Muscle of arm (tissue), 14 donors: Measurements from ENCODE around the gene MAP7D1. TPM values are rescaled to one million over a fixed set of nuclear protein-coding genes. Genes with fewer than 3 reads are reported as not detected.
A peak's percentile ranks its signal among the peaks of the same experiment; 100 is the strongest.

Experiments used
- DNase-seq: peaks from one replicate; pipeline ENCODE4 v3.0.0-alpha.2; 2013
- long read RNA-seq, 11 donors: transcript quantifications; one replicate each; lab custom pipeline, GENCODE V29; 2026
- polyA plus RNA-seq, 12 donors: library from polyadenylated mRNA; unstranded; fragments of 120-200 nt; gene quantifications; one replicate each; pipeline ENCODE4 v1.2.1, GENCODE V29; 2013; ENCODE audit not compliant: insufficient read length in 12 of 12

The MAP7D1 gene
- 100 to 1,000 TPM in 11 of 12 donors, not detected in 1; 110 to 204 (median 130) TPM for polyA plus RNA-seq
- long read RNA-seq, donor 1, partial matches to known transcripts = 14 of 19 reads
- long read RNA-seq, donor 1, other reads (novel, unspliced or antisense) = 0 of 19 reads
- long read RNA-seq, donor 2, partial matches to known transcripts = 55 of 68 reads
- long read RNA-seq, donor 2, other reads (novel, unspliced or antisense) = 5 of 68 reads
- long read RNA-seq, donor 3, partial matches to known transcripts = 9 of 13 reads
- long read RNA-seq, donor 3, other reads (novel, unspliced or antisense) = 0 of 13 reads
- long read RNA-seq, donor 4, partial matches to known transcripts = 0 of 2 reads
- long read RNA-seq, donor 4, other reads (novel, unspliced or antisense) = 0 of 2 reads
- long read RNA-seq, donor 5, transcript MAP7D1-203 (18 exons, 3,238 nt) = major isoform, 6 of 23 reads
- long read RNA-seq, donor 5, partial matches to known transcripts = 14 of 23 reads
- long read RNA-seq, donor 5, other reads (novel, unspliced or antisense) = 0 of 23 reads
- long read RNA-seq, donor 6, partial matches to known transcripts = 16 of 19 reads
- long read RNA-seq, donor 6, other reads (novel, unspliced or antisense) = 0 of 19 reads
- long read RNA-seq, donor 7, partial matches to known transcripts = 6 of 8 reads
- long read RNA-seq, donor 7, other reads (novel, unspliced or antisense) = 0 of 8 reads
- long read RNA-seq, donor 8, transcript MAP7D1-203 (18 exons, 3,238 nt) = major isoform, 9 of 68 reads
- long read RNA-seq, donor 8, partial matches to known transcripts = 48 of 68 reads
- long read RNA-seq, donor 8, other reads (novel, unspliced or antisense) = 5 of 68 reads
- long read RNA-seq, donor 9, partial matches to known transcripts = 9 of 10 reads
- long read RNA-seq, donor 9, other reads (novel, unspliced or antisense) = 0 of 10 reads
- long read RNA-seq, donor 10, transcript MAP7D1-203 (18 exons, 3,238 nt) = major isoform, 7 of 17 reads
- long read RNA-seq, donor 10, partial matches to known transcripts = 6 of 17 reads
- long read RNA-seq, donor 10, other reads (novel, unspliced or antisense) = 0 of 17 reads
- long read RNA-seq, donor 11, partial matches to known transcripts = 28 of 32 reads
- long read RNA-seq, donor 11, other reads (novel, unspliced or antisense) = 0 of 32 reads

DNA sequence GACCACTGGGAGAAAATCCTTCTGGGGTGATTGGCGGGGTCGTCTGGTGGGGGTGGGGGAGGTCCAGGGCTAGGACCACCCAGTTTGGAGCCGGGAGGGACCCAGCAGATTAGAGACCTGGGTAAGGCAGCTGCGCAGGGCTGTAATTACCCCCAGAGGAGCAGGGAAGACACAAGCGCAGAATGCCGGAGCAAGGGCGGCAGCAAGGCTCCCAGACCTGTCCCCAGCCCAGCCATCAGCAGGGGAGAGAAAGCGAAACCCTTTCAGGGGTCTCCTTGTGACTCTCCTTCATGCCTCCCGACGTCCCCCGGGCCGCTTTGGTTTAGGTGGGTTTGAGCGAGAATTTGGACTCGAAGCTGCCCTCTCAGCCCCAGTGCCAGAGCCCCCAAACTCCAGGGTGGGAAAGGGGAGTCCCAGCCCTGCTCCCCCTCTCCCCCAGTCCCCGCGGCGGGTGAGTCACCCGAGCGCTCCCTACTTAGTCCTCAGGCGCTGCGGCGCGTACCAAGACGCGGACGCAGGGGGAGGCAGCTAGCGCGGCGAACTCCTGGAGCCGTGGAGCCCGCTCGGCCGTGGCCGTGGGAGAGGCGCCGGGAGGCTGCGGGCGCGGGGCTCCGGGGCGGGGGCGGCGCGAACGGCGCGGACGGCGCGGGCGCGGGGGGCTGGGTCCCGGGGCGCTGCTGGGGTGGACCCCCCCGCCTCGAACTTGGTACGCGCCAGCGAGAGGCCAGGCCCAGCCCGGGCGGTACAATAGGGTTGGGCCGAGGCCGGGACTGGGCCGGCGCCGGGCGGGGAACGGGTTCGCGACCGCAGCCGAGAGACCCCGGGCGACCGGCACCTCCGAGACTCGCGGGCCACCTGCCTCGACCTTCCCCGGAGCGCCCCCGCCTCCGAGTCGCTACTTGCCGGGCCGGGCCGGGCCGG lies at the start of gene MAP7D1:
TSS of gene MAP7D1 (plus strand) at position 753 of the 921 bp plus-strand sequence. CDS start 258 bp downstream, outside the sequence.
- DNase-seq = peak; percentile 87

DNA sequence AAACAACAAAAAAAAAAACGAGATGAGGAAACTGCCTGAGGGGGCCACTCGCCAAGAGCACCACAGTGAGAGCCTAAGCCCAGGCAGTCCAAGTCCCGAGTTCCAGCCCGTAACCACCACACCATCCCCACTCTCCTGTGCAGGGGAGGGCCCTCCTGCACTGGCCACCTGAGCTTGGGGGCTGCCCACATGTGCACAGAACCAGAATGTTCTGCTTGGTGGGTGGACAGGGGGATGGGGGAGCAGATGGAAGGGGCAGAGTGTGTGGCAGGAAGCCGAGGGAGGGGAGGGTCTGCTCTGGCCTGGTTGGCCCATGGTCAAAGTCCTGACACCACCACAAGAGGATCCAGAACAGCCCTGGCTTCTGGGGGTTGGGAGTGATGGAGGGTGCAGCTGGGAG lies 49.7 kb upstream of the MAP7D1 start:
- DNase-seq = no peak

DNA sequence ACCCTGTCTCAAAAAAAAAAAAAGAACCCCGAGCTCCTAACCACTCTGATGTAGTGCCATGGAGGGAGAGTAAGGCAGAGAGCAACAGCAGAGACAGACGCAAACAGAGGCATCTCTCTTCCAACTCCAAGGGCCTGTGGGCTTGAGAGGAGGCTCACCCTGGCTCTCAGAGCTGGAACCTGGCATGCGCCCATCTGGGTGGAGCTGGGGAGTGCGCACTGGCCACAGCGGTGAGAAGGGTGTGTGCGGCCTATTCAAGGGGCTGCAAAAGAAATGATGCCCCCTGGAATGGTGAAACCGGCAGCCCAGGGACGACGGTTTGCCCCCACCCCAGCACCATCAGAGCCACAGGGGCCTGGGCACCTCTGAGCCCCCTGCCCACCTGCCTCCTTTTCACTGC lies 48.6 kb upstream of the MAP7D1 start:
- DNase-seq = no peak

DNA sequence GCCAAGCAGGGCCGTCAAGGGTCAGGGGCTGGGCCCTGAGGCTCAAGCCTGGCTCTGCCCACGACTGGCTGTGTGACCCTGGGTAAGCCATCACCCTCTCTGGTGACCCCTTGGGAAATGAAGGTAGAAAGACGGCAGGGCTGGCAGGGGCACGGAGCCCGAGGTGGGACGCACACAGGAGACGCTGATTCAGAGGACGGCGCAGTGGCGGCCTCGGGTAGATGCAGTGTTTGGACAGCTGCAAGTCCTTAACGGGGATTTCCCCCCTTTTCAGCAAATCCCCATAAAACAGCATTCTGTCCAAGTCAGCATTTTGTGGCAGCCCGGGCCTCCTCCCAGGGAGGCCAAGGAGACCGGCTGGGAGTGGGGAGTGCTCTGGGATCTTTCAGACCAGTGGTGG lies 47.6 kb upstream of the MAP7D1 start:
- no peak for DNase-seq

DNA sequence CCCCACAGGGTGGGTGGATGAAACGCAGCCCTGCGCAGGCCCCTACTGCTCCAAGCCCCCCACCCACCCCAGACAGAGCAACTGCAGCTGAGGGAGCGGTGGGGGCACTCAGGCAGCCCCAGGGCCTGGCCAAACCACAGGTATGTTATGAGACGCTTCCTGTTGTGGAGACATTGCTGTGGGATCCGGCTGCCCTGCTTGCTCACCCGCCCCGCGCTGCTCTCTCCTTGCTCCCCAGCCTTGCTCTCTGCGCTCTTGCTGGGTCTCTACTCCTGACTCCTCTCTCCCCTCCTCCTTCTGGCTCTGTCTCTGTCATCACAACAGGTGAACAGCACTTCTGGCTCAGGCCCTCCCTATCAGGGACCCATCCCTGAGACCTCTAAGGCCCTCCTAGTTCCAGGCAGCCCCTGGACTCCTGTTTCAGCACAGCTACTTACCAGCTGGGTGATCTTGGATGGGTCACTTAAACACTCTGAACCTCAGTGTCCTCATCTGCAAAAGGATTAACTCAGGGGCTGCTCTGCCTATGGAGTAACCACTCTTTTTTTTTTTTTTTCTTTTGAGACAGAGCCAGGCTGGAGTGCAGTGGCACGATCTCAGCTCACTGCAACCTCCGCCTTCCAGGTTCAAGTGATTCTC lies 46.8 kb upstream of the MAP7D1 start:
- DNase-seq = no peak

DNA sequence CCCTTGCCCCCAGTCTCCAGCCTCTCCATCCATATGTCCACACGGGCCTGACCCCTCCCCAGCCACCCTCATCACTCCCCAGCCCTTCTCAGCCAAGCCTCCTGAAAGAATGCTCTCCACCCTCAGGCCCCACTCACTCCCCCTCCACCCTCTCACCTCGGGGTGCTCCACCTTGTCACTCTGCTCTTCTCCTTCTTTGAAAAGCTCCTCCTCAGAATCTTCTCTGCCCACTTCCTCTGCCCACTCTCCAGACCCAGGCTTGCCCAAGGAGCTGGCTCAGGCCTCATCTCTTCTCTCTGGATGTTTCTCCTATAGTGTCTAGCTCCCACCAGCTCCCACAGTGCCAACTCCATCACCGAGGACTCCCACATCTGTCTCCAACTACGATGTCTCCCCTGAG lies 44.8 kb upstream of the MAP7D1 start:
- no peak for DNase-seq

DNA sequence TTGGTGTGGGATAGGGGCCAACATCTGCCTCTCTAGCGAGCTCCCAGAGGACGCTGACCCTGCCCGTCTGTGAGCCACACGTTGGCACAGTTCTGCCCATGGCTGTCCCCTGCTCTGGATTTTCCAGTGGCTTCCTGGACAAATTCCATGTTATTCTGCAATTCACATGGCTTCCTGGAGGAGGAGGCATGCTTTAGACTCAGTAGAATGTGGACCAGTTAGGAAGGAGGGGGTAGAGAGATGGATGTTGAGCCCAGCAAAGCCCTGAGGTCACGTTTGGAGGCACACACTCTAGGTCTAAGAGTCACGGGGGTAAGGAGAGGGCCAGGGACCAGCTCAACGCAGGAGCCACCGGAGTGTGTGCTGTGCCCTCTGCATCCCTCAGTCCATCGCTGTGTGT lies 43.1 kb upstream of the MAP7D1 start:
- DNase-seq = no peak

DNA sequence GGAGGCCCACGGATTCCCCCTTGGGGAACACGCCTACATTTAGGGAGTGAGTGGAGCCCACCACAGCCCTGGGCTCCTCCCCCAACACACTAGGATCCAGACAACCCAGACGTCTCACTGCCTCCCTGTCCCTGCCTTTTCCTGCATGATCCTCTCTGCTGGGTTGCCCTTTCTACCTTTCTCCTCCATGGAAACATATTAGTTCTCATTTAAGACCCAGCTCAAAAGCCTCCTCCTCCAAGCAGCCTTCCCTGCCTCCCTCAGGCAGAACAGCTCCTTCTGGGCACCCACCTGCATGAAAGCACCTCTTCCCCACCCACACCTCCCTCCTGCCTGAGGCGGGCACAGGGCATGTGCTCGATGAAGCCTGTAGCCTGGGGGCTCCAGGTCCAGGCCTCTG lies 41.6 kb upstream of the MAP7D1 start:
- DNase-seq = no peak

DNA sequence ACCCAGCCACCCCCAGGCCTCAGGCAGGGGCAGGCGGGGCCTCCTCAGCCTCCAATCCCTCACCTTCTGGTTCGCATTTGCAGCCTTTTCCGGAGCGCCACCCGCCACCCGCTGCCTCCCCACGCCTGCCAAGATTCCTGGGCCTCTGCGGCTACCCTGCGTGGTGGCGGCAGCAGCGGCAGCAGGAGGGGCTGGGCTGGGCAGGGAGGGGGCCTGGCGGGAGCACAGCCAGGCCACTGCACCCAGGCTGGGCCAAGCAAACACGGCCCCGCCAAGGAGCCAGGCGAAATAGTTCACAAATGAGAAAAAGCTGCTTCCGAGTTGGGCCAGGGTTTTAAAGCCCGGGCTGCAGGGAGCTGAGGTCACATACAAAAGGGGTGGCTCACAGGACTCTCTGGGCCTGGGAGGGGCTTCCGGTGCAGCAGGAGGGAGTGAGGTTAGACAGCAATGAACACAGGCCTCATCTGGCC lies 40.7 kb upstream of the MAP7D1 start:
- DNase-seq = no peak

DNA sequence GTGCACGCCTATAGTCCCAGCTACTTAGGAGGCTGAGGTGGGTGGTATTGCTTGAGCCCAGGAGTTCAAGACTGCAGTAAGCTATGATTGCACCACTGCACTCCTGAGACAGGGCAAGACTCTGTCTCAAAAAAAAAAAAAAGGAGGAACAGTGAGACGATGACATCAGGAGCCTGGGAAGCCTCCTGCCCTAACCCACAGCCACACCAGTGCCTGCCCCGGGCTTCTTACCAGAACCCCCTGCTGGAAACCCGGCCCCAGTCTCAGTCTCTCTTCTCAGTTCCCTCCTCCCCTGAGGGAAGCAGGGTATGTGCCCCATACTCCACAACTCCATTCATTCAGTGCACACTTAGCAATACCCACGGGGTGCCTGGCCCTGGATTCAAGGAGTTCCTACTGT lies 40.0 kb upstream of the MAP7D1 start:
- DNase-seq = no peak

DNA sequence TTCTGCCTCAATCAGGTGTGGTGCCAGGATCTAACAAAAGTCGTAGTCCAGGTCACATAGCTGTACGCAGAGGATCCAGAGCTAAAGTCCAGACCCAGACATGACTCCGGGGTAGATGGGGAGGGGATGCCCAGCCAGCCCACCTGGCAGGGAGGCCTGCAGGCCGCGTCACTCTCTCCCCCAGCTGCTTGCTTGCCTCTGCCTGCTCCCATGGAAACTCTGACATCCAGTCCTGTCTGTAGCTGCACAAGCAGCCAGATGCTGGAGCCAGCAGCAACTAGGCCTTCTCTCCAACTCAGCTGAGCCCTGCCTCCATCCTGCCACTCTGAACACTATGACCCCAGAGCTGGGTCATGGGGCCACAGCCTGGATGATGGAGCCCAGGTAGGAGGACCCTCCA lies 39.1 kb upstream of the MAP7D1 start:
- DNase-seq = peak; percentile 80

DNA sequence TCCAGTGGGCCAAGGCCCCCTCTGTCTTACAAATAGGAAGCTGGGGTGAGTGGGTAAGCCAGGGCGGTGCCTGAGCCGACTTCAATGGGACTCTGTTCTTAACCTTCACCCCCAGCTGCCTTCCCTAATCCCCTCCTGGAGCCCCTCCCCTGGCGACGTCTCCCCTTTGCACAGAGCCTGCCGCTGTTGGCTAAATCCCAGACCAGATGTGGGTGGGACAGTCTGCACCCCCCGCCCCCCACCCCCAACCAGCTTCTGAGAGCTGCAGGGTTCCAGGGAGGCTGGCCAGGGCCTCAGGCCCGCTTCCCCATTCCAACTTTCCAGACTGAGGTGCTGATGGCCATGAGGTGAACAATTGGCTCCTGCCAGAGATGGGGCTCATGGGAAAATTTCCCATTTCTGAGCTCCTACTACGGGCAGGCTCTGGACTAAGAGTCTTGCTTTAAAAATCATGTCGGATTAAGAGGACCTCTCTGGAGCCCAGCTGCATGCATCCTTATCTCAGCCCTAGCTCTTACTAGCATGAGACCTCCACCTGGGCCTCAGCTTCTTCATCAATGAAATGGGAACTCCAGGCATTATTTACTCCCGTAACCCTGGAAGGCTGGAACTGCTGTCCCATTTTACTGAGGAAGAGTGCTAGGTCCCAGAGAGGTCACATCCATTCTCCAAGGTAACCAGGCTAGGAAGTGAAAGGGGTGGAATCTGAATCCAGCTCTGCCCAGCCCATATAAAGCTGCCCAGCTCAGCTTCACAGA lies 37.3 kb upstream of the MAP7D1 start:
- DNase-seq = no peak

DNA sequence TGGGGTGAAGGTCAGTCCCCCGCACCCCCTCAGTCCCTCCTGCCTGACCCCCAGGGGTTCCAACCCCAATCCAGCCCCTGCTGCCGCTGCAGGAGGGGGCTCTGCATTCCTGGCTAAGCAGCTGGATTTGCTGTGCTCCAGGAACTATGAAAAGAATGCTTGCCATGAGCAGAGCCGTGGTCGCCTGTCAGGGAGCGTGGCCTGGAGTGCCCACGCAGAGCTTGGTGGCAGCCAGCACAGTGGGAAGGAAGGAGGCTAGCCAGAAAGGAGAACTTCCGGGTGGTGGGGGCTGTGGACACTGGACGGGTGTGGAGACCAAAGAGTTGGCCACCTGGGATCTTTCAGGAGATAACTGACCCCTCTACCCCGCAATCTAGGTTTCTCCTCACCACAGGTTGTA lies 36.5 kb upstream of the MAP7D1 start:
- DNase-seq = no peak

DNA sequence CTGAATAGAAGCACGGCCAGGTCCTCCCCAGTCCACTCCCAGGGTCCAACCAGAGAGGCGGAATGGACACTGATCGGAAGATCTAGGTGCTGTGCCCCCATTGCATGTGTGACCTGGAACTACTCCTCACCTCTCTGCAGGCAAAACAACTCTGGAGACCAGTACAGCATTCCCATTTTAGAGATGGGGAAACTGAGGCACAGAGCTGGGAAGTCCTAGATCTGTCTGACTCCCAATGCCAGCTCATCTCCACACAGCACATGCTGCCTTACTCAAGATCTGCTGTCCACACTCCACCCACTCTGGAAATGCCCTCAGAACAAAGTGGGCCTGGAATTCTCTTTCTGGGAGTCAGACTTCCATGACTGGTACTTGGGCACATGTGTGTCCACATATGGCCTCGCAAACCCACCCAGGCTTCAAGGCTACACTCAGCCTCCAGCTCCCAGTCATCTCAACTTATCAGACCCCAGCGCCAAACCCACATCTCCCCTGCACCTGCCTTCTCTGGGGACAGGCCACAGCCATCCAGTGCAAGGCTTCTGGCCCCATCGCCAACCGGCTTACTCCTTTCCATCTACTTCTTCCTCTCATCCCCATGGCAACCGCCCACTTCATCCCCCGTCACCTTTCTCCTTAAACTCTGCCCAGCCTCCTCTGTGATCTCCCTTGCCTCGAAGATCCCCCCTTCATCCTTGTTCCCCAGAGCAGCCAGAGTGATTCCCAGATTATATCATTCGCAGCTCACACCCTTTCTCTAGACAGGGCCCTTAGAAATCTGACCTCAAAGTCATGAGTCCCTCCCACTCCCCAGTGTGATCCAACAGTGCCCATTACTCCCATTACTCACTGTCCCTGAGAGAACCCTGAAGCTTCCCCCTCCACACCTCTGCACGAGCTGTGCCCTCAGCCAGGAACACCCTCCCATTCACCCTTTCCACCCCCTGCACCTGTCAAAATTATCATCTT lies 33.6 kb upstream of the MAP7D1 start:
- no peak for DNase-seq

DNA sequence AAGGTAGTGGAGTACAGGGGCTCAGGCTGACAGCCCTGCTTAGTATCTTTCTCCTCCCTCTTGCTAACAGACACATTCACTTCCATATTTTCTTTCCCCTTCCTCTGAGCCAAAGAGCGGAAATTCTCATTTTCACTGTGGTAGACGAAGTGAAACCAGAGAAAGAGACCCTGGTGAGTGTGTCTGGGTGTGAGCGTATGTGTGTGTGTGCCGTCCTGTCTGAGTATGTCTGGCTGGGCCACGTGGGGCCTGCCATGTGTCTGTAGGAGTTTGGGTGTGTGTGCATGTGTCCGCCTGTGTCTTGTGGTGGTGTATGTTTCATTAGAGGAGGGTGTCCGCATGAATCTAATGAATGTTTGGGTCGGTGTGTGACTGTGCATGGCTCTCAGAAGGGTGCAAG lies 32.6 kb upstream of the MAP7D1 start:
- peak; percentile 37 for DNase-seq

DNA sequence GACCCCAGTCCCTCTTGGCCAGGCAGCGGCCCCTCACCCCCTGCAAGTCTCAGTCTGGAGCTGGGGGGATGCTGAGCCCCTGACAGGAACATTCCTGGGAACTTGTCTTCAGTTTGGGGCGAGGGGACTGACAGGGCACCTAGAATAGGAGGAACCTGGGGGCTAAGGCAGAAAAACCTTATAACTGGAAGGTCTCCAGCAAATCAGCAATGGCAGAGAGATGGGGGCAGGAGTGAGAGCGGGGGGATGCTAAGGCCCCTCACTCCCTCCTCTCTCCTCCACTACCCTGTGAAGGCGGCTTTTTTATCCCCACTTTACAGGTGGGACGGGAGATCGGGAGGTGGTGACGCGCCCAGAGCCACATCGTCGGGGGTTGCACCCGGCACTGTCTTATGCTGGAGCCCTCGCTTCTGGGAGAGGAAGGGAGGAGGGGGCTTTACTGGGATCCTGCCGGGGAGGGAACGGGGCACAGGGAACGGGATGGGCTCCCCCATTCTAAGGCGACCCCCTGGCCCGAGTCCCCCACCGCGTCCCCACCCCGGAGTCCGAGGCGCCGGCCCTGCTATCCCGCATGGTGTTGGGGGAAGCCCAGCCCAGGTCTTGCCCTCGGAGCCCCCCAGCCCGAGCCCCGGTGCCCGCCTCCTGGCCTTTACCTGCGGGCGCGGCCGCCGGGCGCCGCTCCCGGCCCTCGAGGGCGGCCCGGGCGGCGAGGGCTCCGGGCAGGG lies 31.4 kb upstream of the MAP7D1 start:
- DNase-seq = no peak

DNA sequence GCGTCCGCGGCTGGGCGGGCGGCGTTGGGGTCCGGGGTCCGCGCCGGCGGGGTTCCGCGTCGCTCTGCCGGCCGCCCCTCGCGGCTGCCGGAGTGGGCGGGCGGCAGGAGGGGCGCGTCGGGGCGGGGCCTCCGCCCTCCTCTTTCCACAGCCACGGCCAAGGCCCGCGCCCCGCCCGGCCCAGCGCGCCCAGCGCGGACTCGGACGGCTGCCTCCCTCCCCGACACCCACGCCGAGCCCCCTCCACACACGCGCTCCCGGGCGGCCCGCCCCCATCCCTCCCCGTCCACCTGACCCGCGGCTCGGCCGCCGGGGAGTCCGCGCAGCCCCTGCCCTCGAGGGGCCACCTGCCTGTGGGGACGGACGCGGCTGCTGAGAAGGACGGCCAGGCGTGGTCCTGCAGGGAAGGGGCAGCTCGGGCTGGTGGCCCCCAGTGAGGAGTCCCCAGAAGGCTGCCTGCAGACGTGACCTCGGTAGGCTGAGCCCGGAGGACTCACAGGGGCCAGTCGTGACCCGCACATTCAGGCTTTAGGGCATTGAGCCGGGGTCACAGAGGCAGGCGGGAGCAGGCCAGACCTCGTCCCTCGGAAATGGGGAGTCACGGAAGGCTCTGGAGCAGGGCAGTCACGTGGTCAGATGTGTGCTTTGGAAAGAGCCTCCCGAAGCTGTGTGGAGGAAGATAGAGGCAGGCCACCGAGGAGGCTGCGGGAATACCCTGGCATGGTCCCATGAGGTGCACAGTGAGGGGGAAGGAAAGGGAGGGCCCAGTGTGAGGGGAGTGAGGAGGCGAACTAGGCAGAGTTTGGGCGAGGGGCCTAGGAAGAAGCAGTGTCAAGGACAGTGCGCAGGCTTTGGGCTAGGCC lies 30.6 kb upstream of the MAP7D1 start, which contains the start of gene COL8A2:
TSS of gene COL8A2 (minus strand) at position 94 of the 863 bp plus-strand sequence. CDS start 24,980 bp downstream, outside the sequence.
- DNase-seq = peak; percentile 57
